ENCODE data around the gene CC2D1A.

CC2D1A gene

GRCh38 chr19:13877303-13877702, 28.7 kb upstream of the CC2D1A start:
- no peak for DNase-seq (ENCODE audit: low spot score)

- peak; percentile 98 for DNase-seq (ENCODE audit: low spot score)
Measured at GRCh38 chr19:13880059-13881043, 25.6 kb upstream of the CC2D1A start.

GRCh38 chr19:13881251-13881691, 24.7 kb upstream of the CC2D1A start:
- DNase-seq (ENCODE audit: low spot score): no peak

GRCh38 chr19:13881692-13882418, 24.1 kb upstream of the CC2D1A start:
- peak; percentile 45 for DNase-seq (ENCODE audit: low spot score)

GRCh38 chr19:13882419-13882795, 23.6 kb upstream of the CC2D1A start:
- DNase-seq (ENCODE audit: low spot score): no peak

GRCh38 chr19:13882836-13883235, 23.2 kb upstream of the CC2D1A start:
- no peak for DNase-seq (ENCODE audit: low spot score)

- no peak for DNase-seq (ENCODE audit: low spot score)
Measured at GRCh38 chr19:13883516-13884064, 22.4 kb upstream of the CC2D1A start.

- DNase-seq (ENCODE audit: low spot score): no peak
Measured at GRCh38 chr19:13884726-13885591, 21.0 kb upstream of the CC2D1A start.

- no peak for DNase-seq (ENCODE audit: low spot score)
Measured at GRCh38 chr19:13885826-13886365, 20.1 kb upstream of the CC2D1A start.

- no peak for DNase-seq (ENCODE audit: low spot score)
Measured at GRCh38 chr19:13887018-13887436, 19.0 kb upstream of the CC2D1A start.

GRCh38 chr19:13887517-13887916, 18.5 kb upstream of the CC2D1A start:
- peak; percentile 61 for DNase-seq (ENCODE audit: low spot score)

- no peak for DNase-seq (ENCODE audit: low spot score)
Measured at GRCh38 chr19:13888281-13888680, 17.7 kb upstream of the CC2D1A start.

GRCh38 chr19:13890136-13890535, 15.9 kb upstream of the CC2D1A start:
- no peak for DNase-seq (ENCODE audit: low spot score)

GRCh38 chr19:13892870-13893269, 13.1 kb upstream of the CC2D1A start:
- DNase-seq (ENCODE audit: low spot score): no peak

GRCh38 chr19:13894552-13894951, 11.4 kb upstream of the CC2D1A start:
- no peak for DNase-seq (ENCODE audit: low spot score)

- DNase-seq (ENCODE audit: low spot score): no peak
Measured at GRCh38 chr19:13896227-13896626, 9.8 kb upstream of the CC2D1A start.

- DNase-seq (ENCODE audit: low spot score): no peak
Measured at GRCh38 chr19:13899393-13899792, 6.6 kb upstream of the CC2D1A start.

GRCh38 chr19:13899912-13900584, 6.0 kb upstream of the CC2D1A start:
- DNase-seq (ENCODE audit: low spot score): no peak

- no peak for DNase-seq (ENCODE audit: low spot score)
Measured at GRCh38 chr19:13902993-13903555, 2.9 kb upstream of the CC2D1A start.

- DNase-seq (ENCODE audit: low spot score): no peak
Measured at GRCh38 chr19:13906521-13906904, 512 bp downstream of the CC2D1A start.

GRCh38 chr19:13906910-13907309, 909 bp downstream of the CC2D1A start:
- DNase-seq (ENCODE audit: low spot score): no peak

Data from AG08395 (cell line).